Ascending aorta (tissue), 2 donors: ENCODE data around the gene RNPS1. TPM values are rescaled to one million over a fixed set of nuclear protein-coding genes. Genes with fewer than 3 reads are reported as not detected.
"Not testable (repeated sequence)": the region's sequence is repeated elsewhere in the genome, so short reads cannot be mapped to it uniquely, and the experiment has no call there.

Source experiments
- DNase-seq, 2 donors: peaks; one replicate each; pipeline ENCODE4 v3.0.0-alpha.2; 2019; ENCODE audit warnings: low spot score in 2 of 2
- H3K27ac ChIP-seq, 2 donors: fragments of 200-600 bp; sonication (generic); one replicate each; pipeline ENCODE4 v1.5.1; 2016 to 2017; ENCODE audit warnings: mild to moderate bottlenecking in 1 of 2
- H3K27me3 ChIP-seq: fragments of 200-600 bp; sonication (generic); one replicate; pipeline ENCODE4 v1.5.1; 2017
- H3K36me3 ChIP-seq, 2 donors: fragments of 200-600 bp; sonication (generic); one replicate each; pipeline ENCODE4 v1.5.1; 2016
- H3K4me1 ChIP-seq, 2 donors: fragments of 200-600 bp; sonication (generic); one replicate each; pipeline ENCODE4 v1.5.1; 2016 to 2017; ENCODE audit warnings: mild to moderate bottlenecking in 1 of 2
- H3K4me3 ChIP-seq, 2 donors: fragments of 200-600 bp; sonication (generic); one replicate each; pipeline ENCODE4 v1.5.1; 2016 to 2017; ENCODE audit warnings: mild to moderate bottlenecking in 1 of 2
- H3K9me3 ChIP-seq, 2 donors: fragments of 200-600 bp; sonication (generic); one replicate each; pipeline ENCODE4 v1.5.1; 2016
- CTCF ChIP-seq, 3 experiments: fragments of 200-600 bp in 2 of 3; fragments of 450-650 bp in 1 of 3; sonication (generic) in 2 of 3; IDR thresholded peaks; one replicate each; pipeline ENCODE4 v1.5.1; 2016 to 2019; ENCODE audit warnings: antibody characterized with exemption in 3 of 3, mild to moderate bottlenecking in 1 of 3, moderate library complexity in 1 of 3
- intact Hi-C: fragments of 100-400 bp; cut with DNase I; formaldehyde crosslinking; loops from one replicate; pipeline ENCODE4 v1.15.1; 2023
- total RNA-seq: library from RNA; depleted of rRNA; stranded (reverse); fragments of >200 nt; gene quantifications from one replicate; pipeline ENCODE4 v1.1.0, GENCODE V29; 2016

The RNPS1 gene
- total RNA-seq, 1 donor from 2014 or later = 134 TPM

DNA sequence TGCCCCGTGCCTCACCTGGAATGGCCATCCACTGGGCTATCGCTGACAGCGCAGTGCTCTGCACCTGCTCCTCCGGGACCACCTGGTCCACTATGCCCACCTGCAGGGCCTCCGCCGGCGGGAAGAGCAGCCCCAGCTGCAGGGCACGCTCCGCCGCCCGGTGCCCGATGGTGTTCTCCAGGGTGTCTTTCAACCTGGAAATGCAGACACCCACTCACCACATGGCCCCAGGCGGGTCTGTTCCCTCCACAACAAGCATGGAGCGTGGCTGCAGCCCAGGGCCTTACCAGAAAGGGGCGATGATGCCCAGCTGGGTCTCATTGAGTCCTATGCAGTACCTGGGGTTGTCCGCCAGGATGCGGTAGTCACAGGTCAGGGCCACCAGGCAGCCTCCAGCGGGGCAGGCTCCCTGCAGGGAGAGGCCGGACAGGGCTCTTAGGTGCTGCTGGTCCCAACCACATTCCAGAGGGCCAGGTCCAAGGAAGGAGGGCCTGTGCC, 24.8 kb downstream of the RNPS1 start:
- no peak overlapping the region for H3K4me3 ChIP-seq
- H3K36me3 ChIP-seq = peaks cover 44 to 48% of the 10 kb centered on the region in 2 donors
- intact Hi-C loops = no loop called here
- no peak overlapping the region for H3K27ac ChIP-seq
- DNase-seq = no peak
- no peaks in the 10 kb centered on the region for H3K4me1 ChIP-seq
- no peaks in the 10 kb centered on the region for H3K27me3 ChIP-seq
- no peak for TF ChIP-seq CTCF (IDR thresholded peaks at IDR 0.05)
- H3K9me3 ChIP-seq = no peaks in the 10 kb centered on the region

DNA sequence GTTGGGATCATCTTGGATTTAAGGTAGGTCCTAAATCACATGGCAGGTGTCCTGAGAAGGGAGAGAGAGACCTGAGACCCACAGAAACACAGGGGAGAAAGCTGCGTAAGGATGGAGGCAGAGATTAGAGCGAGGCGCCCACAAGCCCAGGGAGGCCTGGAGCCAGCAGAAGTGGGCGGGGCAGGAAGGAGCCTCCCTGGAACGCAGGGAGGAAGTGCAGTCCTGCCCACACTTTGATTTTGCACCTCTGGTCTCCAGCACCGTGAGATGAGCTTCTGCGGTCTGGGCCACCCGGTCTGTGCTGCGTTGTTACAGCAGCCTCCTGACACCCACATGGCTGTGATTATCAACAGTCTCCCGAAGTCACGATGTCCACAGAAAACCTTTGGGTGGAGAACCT, 25.3 kb downstream of the RNPS1 start:
- intact Hi-C loops = no loop called here
- no peak for TF ChIP-seq CTCF (IDR thresholded peaks at IDR 0.05)
- no peak for DNase-seq
- Histone ChIP-seq H3K27ac (no peak overlapping the region), H3K4me1 (no peaks in the 10 kb centered on the region), H3K4me3 (no peak overlapping the region), H3K36me3 (peaks cover 44 to 48% of the 10 kb centered on the region in 2 donors), H3K9me3 (no peaks in the 10 kb centered on the region), H3K27me3 (no peaks in the 10 kb centered on the region)

DNA sequence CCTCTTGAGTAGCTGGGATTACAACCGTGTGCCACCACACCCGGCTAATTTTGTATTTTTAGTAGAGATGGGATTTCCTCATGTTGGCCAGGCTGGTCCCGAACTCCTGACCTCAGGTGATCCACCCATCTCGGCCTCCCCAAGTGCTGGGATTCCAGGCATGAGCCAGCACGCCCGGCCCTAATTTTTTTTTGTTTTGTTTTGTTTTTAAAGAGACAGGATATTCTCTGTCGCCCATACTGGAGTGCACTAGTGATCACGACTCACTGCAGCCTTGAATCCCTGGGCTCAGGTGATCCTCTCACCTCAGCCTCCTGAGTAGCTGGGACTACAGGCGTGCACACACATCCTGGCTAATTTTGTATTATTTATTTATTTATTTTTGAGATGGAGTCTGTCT, 27.6 kb downstream of the RNPS1 start:
- H3K27me3 ChIP-seq, H3K27ac ChIP-seq, H3K9me3 ChIP-seq, intact Hi-C loops, H3K4me3 ChIP-seq, DNase-seq: not testable (repeated sequence)
- Histone ChIP-seq H3K36me3 (peaks cover 37% of the 10 kb centered on the region in 2 donors), H3K4me1 (peaks cover 8 to 10% of the 10 kb centered on the region in 2 donors)

- intact Hi-C loops = no loop called here
- Histone ChIP-seq H3K27me3 (peaks cover 6% of the 10 kb centered on the region), H3K27ac (no peak overlapping the region), H3K4me3 (no peak overlapping the region), H3K4me1 (peaks cover 8 to 10% of the 10 kb centered on the region in 2 donors), H3K9me3 (no peaks in the 10 kb centered on the region), H3K36me3 (peaks cover 37 to 38% of the 10 kb centered on the region in 2 donors)
- no peak for DNase-seq
- no peak for TF ChIP-seq CTCF (IDR thresholded peaks at IDR 0.05)
These were observed 28.9 kb downstream of the RNPS1 start for GRCh38 chr16:2238838-2239675.

GRCh38 chr16:2238150-2238837, 29.6 kb downstream of the RNPS1 start:
- H3K27ac ChIP-seq = no peak overlapping the region
- H3K27me3 ChIP-seq = peaks cover 6% of the 10 kb centered on the region
- peaks cover 37 to 38% of the 10 kb centered on the region in 2 donors for H3K36me3 ChIP-seq
- no peak for TF ChIP-seq CTCF (IDR thresholded peaks at IDR 0.05)
- H3K4me3 ChIP-seq = no peak overlapping the region
- no peak for DNase-seq
- no peaks in the 10 kb centered on the region for H3K9me3 ChIP-seq
- H3K4me1 ChIP-seq = peaks cover 8 to 10% of the 10 kb centered on the region in 2 donors
- intact Hi-C loops = no loop called here
